HL-60 (cell line): ENCODE results near the gene ARHGEF16.

Experiments used
- DNase-seq, 2 experiments: peaks; one replicate each; pipeline ENCODE4 v3.0.0-alpha.2; 2010 to 2020; ENCODE audit warnings: low read depth in 1 of 2, low spot score in 1 of 2
- H3K27ac ChIP-seq: fragments of 250-450 bp; sonication (Bioruptor Pico); replicated peaks from 2 replicates; pipeline ENCODE4 v1.5.1; 2020; ENCODE audit warnings: mild to moderate bottlenecking, moderate library complexity
- H3K27me3 ChIP-seq: fragments of 250-450 bp; sonication (Bioruptor Pico); 2 replicates; pipeline ENCODE4 v1.5.1; 2021; ENCODE audit warnings: mild to moderate bottlenecking, moderate library complexity; ENCODE audit not compliant: insufficient read depth, poor library complexity, severe bottlenecking
- H3K4me3 ChIP-seq: replicated peaks from 2 replicates; pipeline ENCODE4 v1.5.1; 2011; ENCODE audit warnings: mild to moderate bottlenecking, control low read depth, low read length; ENCODE audit not compliant: insufficient read depth
- CTCF ChIP-seq: IDR thresholded peaks from one replicate; pipeline ENCODE4 v1.5.1; 2011; ENCODE audit warnings: low read length, control low read depth, inconsistent platforms; ENCODE audit not compliant: insufficient read depth
- GABPA ChIP-seq: IDR thresholded peaks from 2 replicates; pipeline ENCODE4 v1.6.1; 2012; ENCODE audit warnings: low read depth
- POLR2AphosphoS5 ChIP-seq: IDR thresholded peaks from 2 replicates; pipeline ENCODE4 v1.6.1; 2012; ENCODE audit warnings: low read depth
- REST ChIP-seq: IDR thresholded peaks from 2 replicates; pipeline ENCODE4 v1.6.1; 2012; ENCODE audit warnings: low read depth; ENCODE audit not compliant: insufficient replicate concordance
- SPI1 ChIP-seq: IDR thresholded peaks from 2 replicates; pipeline ENCODE4 v1.6.1; 2012; ENCODE audit warnings: low read depth, mild to moderate bottlenecking, borderline replicate concordance

Gene ARHGEF16

GRCh38 chr1:3444736-3445135 is 9.7 kb upstream of the ARHGEF16 start:
- H3K27me3 ChIP-seq = no peaks in the 10 kb centered on the region
- H3K4me3 ChIP-seq = no peak overlapping the region
- TF ChIP-seq POLR2AphosphoS5 (no peak), CTCF (no peak), SPI1 (no peak), REST (no peak), GABPA (no peak)
- DNase-seq = no peak
- H3K27ac ChIP-seq = no peak overlapping the region

- Histone ChIP-seq H3K4me3 (no peak overlapping the region), H3K27ac (no peak overlapping the region), H3K27me3 (peaks cover 23% of the 10 kb centered on the region)
- no peak for DNase-seq
- TF ChIP-seq GABPA (no peak), POLR2AphosphoS5 (no peak), REST (no peak), CTCF (no peak), SPI1 (no peak)
Measured at GRCh38 chr1:3450202-3450863, 4.1 kb upstream of the ARHGEF16 start.

GRCh38 chr1:3450983-3451382 is 3.5 kb upstream of the ARHGEF16 start:
- TF ChIP-seq REST (no peak), CTCF (no peak), POLR2AphosphoS5 (no peak), GABPA (no peak), SPI1 (no peak)
- DNase-seq = no peak
- H3K27ac ChIP-seq = no peak overlapping the region
- H3K4me3 ChIP-seq = no peak overlapping the region
- H3K27me3 ChIP-seq = peaks cover 26% of the 10 kb centered on the region
